DOHH2 (cell line): ENCODE measurements around the gene CRCP.

Experiments
- H3F3A ChIP-seq: fragments of 200-600 bp; sonication (generic), shearing (Covaris generic); 2 replicates; pipeline ENCODE4 v1.6.0; 2016; ENCODE audit warnings: antibody characterized with exemption, mild to moderate bottlenecking; ENCODE audit not compliant: control insufficient read depth, insufficient read depth
- H3K27ac ChIP-seq: fragments of 200-600 bp; sonication (generic); 2 replicates; pipeline ENCODE4 v1.5.1; 2014; ENCODE audit warnings: low read depth, mild to moderate bottlenecking, low read length, moderate library complexity
- H3K27me3 ChIP-seq: fragments of 200-600 bp; sonication (generic); 2 replicates; pipeline ENCODE4 v1.6.1; 2014; ENCODE audit warnings: mild to moderate bottlenecking, low read length, mixed read lengths; ENCODE audit not compliant: control insufficient read depth
- H3K36me3 ChIP-seq: fragments of 200-600 bp; sonication (generic); 2 replicates; pipeline ENCODE4 v1.6.1; 2014; ENCODE audit warnings: mild to moderate bottlenecking, low read length, moderate library complexity, mixed read lengths; ENCODE audit not compliant: control insufficient read depth
- H3K4me1 ChIP-seq: fragments of 200-600 bp; sonication (generic); 2 replicates; pipeline ENCODE4 v1.6.1; 2014; ENCODE audit warnings: mild to moderate bottlenecking, low read length, mixed read lengths; ENCODE audit not compliant: control insufficient read depth
- H3K4me2 ChIP-seq: fragments of 200-600 bp; sonication (generic); 2 replicates; pipeline ENCODE4 v1.6.0; 2014; ENCODE audit warnings: mild to moderate bottlenecking, low read length, moderate library complexity
- H3K4me3 ChIP-seq: fragments of 200-600 bp; sonication (generic); 2 replicates; pipeline ENCODE4 v1.5.1; 2014; ENCODE audit warnings: mild to moderate bottlenecking, low read length, mixed read lengths
- H3K79me2 ChIP-seq: fragments of 200-600 bp; sonication (generic); 2 replicates; pipeline ENCODE4 v1.6.1; 2014; ENCODE audit warnings: mild to moderate bottlenecking, low read length, mixed read lengths; ENCODE audit not compliant: control insufficient read depth
- H3K9me2 ChIP-seq: fragments of 200-600 bp; sonication (generic); replicated peaks from 2 replicates; pipeline ENCODE4 v1.6.1; 2014; ENCODE audit warnings: mild to moderate bottlenecking, low read length, mixed read lengths; ENCODE audit not compliant: control insufficient read depth
- H3K9me3 ChIP-seq: fragments of 200-600 bp; sonication (generic); 2 replicates; pipeline ENCODE4 v1.6.1; 2014; ENCODE audit warnings: antibody characterized with exemption, low read length, mixed read lengths; ENCODE audit not compliant: control insufficient read depth, insufficient read depth
- H4K20me1 ChIP-seq: fragments of 200-600 bp; sonication (generic); 2 replicates; pipeline ENCODE4 v1.6.0; 2014; ENCODE audit warnings: low read depth, mild to moderate bottlenecking, antibody characterized with exemption, low read length, moderate library complexity; ENCODE audit not compliant: control insufficient read depth, insufficient read depth
- EZH2phosphoT487 ChIP-seq: fragments of 200-600 bp; sonication (generic); IDR thresholded peaks from 2 replicates; pipeline ENCODE4 v1.6.1; 2017; ENCODE audit warnings: borderline replicate concordance, mild to moderate bottlenecking, antibody characterized with exemption, low read length, moderate library complexity, mixed read lengths
- TF ChIP-seq, protein P1 (sequence below): fragments of 200-600 bp; sonication (generic); IDR thresholded peaks from one replicate; pipeline ENCODE4 v1.5.1; 2014; ENCODE audit warnings: antibody characterized with exemption, mild to moderate bottlenecking, low read depth, low read length; ENCODE audit not compliant: poor library complexity, severe bottlenecking

Gene CRCP

DNA sequence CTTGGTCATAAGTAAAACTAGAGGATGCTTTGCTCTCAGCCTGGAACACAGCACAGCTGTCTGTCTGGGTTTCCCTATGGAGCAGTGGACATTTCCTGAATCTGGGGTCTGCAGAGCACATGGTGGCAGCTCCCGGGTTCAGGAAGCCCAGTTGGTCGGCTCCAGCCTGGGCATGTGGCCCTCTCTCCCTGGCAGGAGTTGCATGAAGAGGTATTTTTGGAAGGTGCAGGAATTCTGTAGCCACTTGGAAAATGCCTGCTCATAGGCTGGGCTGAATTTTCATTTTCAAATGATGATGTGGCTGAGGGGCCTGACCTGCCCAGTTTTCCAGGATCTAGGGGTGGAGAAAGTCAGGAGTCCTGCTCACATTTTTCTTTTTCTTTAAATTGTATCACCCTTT lies 83.8 kb downstream of the CRCP start:
- H3K9me2 ChIP-seq: no peaks in the 10 kb centered on the region
- H3F3A ChIP-seq: no peaks in the 10 kb centered on the region
- H4K20me1 ChIP-seq: no peaks in the 10 kb centered on the region
- H3K27me3 ChIP-seq: peaks cover 8% of the 10 kb centered on the region
- H3K79me2 ChIP-seq: no peaks in the 10 kb centered on the region
- TF ChIP-seq, protein P1, sequence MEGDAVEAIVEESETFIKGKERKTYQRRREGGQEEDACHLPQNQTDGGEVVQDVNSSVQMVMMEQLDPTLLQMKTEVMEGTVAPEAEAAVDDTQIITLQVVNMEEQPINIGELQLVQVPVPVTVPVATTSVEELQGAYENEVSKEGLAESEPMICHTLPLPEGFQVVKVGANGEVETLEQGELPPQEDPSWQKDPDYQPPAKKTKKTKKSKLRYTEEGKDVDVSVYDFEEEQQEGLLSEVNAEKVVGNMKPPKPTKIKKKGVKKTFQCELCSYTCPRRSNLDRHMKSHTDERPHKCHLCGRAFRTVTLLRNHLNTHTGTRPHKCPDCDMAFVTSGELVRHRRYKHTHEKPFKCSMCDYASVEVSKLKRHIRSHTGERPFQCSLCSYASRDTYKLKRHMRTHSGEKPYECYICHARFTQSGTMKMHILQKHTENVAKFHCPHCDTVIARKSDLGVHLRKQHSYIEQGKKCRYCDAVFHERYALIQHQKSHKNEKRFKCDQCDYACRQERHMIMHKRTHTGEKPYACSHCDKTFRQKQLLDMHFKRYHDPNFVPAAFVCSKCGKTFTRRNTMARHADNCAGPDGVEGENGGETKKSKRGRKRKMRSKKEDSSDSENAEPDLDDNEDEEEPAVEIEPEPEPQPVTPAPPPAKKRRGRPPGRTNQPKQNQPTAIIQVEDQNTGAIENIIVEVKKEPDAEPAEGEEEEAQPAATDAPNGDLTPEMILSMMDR: no peak
- TF ChIP-seq EZH2phosphoT487: no peak
- H3K4me3 ChIP-seq: no peak overlapping the region
- H3K36me3 ChIP-seq: no peaks in the 10 kb centered on the region
- no peaks in the 10 kb centered on the region for H3K9me3 ChIP-seq
- no peak overlapping the region for H3K27ac ChIP-seq
- H3K4me1 ChIP-seq: no peaks in the 10 kb centered on the region
- no peak overlapping the region for H3K4me2 ChIP-seq

DNA sequence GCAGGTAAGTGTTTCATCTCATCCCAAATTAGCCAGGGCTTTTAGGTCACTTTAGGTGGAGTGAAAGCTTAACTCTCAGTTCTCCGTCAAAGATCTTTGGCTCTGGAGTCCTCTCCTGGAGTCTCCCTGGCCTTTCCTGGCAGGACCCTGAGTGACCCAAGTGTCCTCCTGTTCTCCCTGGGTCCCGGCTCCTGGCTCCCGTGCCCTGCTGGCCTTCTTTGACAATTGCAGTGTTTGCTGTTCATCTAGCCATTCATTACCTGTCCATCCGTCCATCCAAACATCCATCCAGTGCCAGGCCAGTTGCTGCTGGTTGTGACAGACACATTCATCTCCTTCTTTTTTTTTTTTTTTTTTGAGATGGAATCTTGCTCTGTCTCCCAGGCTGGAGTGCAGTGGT lies 84.3 kb downstream of the CRCP start:
- TF ChIP-seq, protein P1: no peak
- TF ChIP-seq EZH2phosphoT487: no peak
- H3K4me2 ChIP-seq: no peak overlapping the region

DNA sequence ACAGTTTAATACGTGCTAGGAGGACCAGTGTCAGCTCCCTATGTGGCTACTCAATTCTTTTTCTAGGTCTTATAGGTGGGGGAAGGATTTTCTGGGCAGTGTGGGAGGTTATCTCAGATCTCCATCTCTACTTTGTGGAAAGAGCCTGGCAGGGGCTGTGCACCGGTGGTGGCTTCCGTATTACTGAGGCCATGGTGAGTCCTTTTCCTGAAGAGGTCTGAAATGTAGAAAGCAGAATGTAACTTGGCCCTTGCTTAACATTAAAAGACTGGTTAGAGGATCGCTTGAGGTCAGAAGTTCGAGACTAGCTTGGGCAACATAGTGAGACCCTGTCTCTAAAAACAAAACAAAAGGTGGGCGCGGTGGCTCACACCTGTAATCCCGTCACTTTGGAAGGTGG lies 87.8 kb downstream of the CRCP start:
- H3F3A ChIP-seq: no peaks in the 10 kb centered on the region
- H3K9me2 ChIP-seq: no peaks in the 10 kb centered on the region
- no peaks in the 10 kb centered on the region for H3K36me3 ChIP-seq
- TF ChIP-seq EZH2phosphoT487: no peak
- TF ChIP-seq, protein P1: no peak
- no peaks in the 10 kb centered on the region for H3K9me3 ChIP-seq
- peaks cover 18% of the 10 kb centered on the region for H3K4me1 ChIP-seq
- no peak overlapping the region for H3K27ac ChIP-seq
- H4K20me1 ChIP-seq: no peaks in the 10 kb centered on the region
- no peak overlapping the region for H3K4me3 ChIP-seq
- no peak overlapping the region for H3K4me2 ChIP-seq
- no peaks in the 10 kb centered on the region for H3K79me2 ChIP-seq
- peaks cover 37% of the 10 kb centered on the region for H3K27me3 ChIP-seq

More for the DNA sequence above, 84.3 kb downstream of the CRCP start:
- Histone ChIP-seq H3K79me2 (no peaks in the 10 kb centered on the region), H3K9me2 (no peaks in the 10 kb centered on the region), H3K4me3 (no peak overlapping the region), H4K20me1 (no peaks in the 10 kb centered on the region), H3K4me1 (no peaks in the 10 kb centered on the region), H3K27me3 (peaks cover 8% of the 10 kb centered on the region), H3K9me3 (no peaks in the 10 kb centered on the region), H3F3A (no peaks in the 10 kb centered on the region), H3K36me3 (no peaks in the 10 kb centered on the region), H3K27ac (no peak overlapping the region)
